Measurements from ENCODE around the gene WDR36.
"Not testable (repeated sequence)": the region's sequence is repeated elsewhere in the genome, so short reads cannot be mapped to it uniquely, and the experiment has no call there.

WDR36 gene

GRCh38 chr5:111138096-111138495 lies 45.9 kb downstream of the WDR36 start:
- no peak for DNase-seq

GRCh38 chr5:111141471-111141870 lies 49.3 kb downstream of the WDR36 start:
- not testable (repeated sequence) for DNase-seq

GRCh38 chr5:111142932-111143331 lies 50.8 kb downstream of the WDR36 start:
- no peak for DNase-seq

GRCh38 chr5:111143910-111144309 lies 51.8 kb downstream of the WDR36 start:
- no peak for DNase-seq

- DNase-seq = no peak
These were observed 52.3 kb downstream of the WDR36 start for GRCh38 chr5:111144352-111144930.

- DNase-seq = no peak
These were observed 53.9 kb downstream of the WDR36 start for GRCh38 chr5:111146053-111146452.

- DNase-seq = no peak
These were observed 55.4 kb downstream of the WDR36 start for GRCh38 chr5:111147502-111147901.

GRCh38 chr5:111151998-111152397 lies 59.9 kb downstream of the WDR36 start:
- DNase-seq = no peak

- DNase-seq = no peak
These were observed 61.3 kb downstream of the WDR36 start for GRCh38 chr5:111153483-111153882.

- DNase-seq = no peak
These were observed 61.8 kb downstream of the WDR36 start for GRCh38 chr5:111153945-111154344.

GRCh38 chr5:111158105-111158744 lies 66.1 kb downstream of the WDR36 start:
- peak; percentile 17 for DNase-seq

GRCh38 chr5:111159845-111160244 lies 67.7 kb downstream of the WDR36 start:
- no peak for DNase-seq

- no peak for DNase-seq
These were observed 70.9 kb downstream of the WDR36 start for GRCh38 chr5:111163000-111163399.

GRCh38 chr5:111165058-111165457 lies 72.9 kb downstream of the WDR36 start:
- DNase-seq = no peak

- no peak for DNase-seq
These were observed 75.4 kb downstream of the WDR36 start for GRCh38 chr5:111167551-111167950.

- DNase-seq = no peak
These were observed 76.5 kb downstream of the WDR36 start for GRCh38 chr5:111168608-111169007.

- DNase-seq = no peak
These were observed 77.1 kb downstream of the WDR36 start for GRCh38 chr5:111169269-111169668.

- DNase-seq = no peak
These were observed 78.1 kb downstream of the WDR36 start for GRCh38 chr5:111170279-111170678.

- DNase-seq = no peak
These were observed 80.4 kb downstream of the WDR36 start for GRCh38 chr5:111172504-111172903.

- DNase-seq = no peak
These were observed 81.3 kb downstream of the WDR36 start for GRCh38 chr5:111173476-111173875.

Measured in NCI-H2029 treated with DMSO at 0.1 percent for 48 hours (cell line).